Measurements from ENCODE around the gene SEMA4F.
"Not testable (repeated sequence)": the region's sequence is repeated elsewhere in the genome, so short reads cannot be mapped to it uniquely, and the experiment has no call there.

Gene SEMA4F

DNA sequence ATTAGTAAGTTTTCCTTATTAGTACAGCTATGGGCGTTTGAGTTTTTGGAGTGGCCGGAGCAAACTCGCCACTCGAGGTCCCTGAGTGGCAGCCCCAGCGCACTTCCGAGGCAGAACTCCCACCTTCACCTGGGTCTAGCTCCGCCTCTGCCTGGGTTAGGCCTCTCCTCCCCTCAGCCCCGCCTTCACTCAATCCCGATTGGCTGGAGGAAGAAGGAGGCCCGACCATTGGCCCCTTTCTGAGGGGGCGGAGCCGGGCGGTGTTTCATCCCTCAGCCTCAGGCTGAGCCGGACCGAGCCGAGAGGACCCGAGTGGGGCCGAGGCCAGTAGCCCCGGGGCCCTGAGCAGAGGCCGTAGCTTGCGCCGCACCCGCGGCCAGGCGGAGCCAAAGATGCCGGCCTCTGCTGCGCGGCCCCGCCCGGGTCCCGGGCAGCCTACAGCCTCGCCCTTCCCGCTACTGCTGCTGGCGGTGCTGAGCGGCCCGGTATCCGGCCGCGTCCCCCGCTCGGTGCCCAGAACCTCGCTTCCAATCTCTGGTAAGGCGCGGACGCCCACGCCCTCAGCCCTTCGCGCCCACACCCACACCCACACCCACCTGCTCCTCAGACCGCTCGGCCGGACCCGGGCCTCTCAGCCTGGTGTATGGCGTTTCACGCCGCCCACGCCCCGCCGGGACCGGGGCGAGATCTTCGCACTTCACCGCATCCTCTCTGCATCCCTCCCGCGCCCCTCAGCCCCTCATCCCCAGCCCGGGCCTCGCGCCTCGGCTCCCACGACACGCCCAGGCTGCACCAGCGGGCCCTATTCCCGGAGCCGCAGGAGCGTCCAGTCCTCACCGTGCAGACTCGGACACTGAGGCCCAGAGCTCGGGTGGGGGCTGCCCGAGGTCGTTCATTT, at the start of gene SEMA4F:
Gene SEMA4F (plus strand): TSS at position 263 of the 898 bp plus-strand sequence. CDS start 130 bp downstream, at position 393.
- DNase-seq (ENCODE audit: low read depth in 2 of 2), result peak; percentile 90 to 95

- DNase-seq (ENCODE audit: low read depth in 2 of 2), result no peak
Measured at GRCh38 chr2:74606927-74607326, 47.1 kb upstream of the SEMA4F start.

DNA sequence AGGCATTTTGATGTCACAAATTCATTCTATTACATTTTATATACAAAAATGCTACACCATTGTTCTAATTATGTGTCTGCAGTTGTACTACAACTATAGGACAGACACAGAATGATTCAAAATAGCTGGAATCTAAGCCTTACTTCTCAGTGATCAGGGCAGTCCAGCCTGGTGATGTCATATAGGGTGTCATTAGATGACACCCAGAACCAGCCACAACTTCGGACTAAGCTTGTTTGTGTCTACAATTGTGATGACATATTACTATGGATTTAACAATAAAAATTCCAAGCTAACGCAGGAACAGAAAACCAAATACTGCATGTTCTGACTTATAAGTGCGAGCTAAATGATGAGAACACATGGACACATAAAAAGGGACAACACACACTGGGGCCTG, 36.9 kb upstream of the SEMA4F start:
- no peak for DNase-seq (ENCODE audit: low read depth in 2 of 2)

DNA sequence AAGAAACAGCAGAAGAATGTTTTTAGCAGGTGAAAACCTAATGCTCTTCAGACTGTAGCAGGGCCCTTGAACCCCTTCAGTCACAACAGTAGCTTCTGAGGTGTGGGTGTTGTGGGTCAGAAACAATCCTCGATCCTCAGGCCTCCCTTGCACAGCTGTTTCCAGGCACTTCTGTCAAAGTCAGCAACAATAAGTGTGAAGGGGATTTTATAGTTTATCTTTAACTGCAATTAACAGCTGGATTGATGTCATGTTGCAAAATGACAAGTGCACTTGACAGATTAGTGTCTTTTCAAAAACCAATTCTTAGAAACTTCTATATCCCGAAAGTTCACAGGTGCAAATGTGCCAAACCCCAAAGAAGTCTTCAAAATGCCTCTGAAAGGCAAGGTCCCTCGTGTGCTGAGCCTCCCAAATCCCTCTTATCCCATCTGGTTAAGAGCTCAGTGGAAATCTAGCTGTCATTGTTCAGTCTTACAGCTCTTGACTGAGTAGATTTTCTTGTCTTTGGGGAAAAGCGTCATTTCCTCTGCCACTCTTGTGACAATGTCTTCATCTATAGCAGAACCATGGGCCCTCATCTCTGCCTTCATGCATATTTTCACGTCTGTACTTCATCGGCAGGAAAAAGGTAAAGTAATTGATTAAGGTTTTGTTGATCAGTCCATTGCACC, 35.5 kb upstream of the SEMA4F start:
- no peak for DNase-seq (ENCODE audit: low read depth in 2 of 2)

GRCh38 chr2:74619651-74620297, 34.3 kb upstream of the SEMA4F start:
- no peak for DNase-seq (ENCODE audit: low read depth in 2 of 2)

DNA sequence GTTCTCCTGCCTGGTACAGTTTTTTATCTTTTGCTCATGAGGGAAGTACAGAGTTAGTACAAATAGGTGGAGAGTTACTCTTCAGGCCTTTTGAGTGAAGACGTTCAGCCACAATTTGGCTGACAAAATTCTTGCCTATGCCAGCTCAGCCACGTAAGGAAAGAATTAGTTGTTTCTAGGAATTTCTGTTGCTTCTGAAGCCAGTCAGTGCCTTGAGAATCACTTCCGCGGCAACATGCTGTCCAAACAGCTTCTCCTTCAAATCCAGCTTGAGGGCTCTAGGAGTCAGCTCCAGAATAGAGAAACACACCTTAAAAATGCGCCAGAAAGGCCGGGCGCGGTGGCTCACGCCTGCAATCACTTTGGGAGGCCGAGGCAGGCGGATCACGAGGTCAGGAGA, 33.4 kb upstream of the SEMA4F start:
- no peak for DNase-seq (ENCODE audit: low read depth in 2 of 2)

DNA sequence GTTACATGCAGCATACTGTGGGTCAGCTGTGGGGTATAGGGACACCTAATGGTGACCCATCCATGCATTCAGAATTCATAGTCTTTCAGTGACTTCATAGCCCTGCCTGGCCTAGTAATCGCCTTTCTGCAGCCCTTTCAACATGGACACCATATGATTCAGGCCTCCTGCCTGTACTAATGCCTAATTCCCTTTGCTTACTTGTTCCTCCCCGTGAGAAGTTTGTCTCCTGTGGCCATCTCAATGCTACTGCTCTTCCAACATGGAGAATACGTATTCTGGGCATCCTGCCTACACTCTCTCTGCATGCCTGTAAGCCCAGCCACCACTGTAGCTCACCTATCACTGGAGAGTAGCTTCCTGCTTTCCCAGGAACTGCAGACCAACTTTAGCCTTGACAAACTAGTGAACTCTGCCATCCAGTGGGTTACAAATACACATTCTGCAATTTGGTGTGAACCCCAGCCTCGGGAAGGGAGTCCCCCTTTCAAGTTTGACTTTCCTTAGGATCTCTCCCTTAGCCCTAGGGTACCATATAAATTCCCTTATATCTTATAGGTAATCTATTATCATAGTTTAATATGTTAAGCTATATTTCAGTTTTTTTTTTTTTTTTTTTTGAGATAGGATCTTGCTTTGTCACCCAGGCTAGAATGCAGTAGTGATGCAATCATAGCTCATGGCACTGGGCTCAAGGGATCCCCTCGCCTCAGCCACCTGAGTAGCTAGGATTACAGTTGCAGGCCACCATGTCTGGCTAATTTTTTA, 28.2 kb upstream of the SEMA4F start:
- DNase-seq (ENCODE audit: low read depth in 2 of 2), result no peak

GRCh38 chr2:74628538-74629105, 25.4 kb upstream of the SEMA4F start:
- DNase-seq (ENCODE audit: low read depth in 2 of 2), result no peak

- DNase-seq (ENCODE audit: low read depth in 2 of 2), result not testable (repeated sequence)
Measured at GRCh38 chr2:74630454-74630853, 23.6 kb upstream of the SEMA4F start.

DNA sequence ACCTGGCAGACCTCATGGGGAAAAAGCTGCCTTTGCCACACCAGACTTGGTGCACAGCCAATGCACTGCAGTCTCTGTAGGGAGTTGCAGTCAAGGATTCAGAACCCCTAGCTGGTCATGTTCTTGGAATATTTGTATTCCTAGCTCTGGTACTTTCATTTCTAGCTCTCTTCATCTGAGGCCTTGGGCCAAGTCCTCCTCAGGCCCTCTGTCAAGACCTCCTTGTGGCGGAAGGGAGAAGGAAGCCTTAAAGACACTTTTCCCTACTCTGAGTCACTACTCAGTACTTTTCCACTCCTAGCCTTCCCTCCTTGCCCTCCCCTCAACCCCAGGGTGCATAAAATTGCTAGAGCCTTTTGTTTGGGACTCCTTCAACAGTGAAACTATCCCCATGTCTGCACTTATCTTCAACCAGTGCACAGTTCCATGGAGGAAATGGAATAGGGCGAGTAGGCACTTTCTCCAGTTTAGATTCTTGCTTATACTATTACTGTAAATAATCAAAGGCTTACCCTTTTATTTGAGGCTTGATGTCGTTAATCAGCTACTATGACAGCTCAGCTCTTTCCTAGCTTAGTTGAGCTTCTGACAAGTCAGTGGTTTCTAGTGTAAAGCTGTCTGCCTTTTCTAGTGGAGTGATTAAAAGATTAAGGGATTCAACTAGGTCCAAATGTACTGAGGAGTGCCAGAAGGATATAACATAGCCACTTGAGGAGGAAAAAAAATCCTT, 21.7 kb upstream of the SEMA4F start:
- DNase-seq (ENCODE audit: low read depth in 2 of 2), result no peak

DNA sequence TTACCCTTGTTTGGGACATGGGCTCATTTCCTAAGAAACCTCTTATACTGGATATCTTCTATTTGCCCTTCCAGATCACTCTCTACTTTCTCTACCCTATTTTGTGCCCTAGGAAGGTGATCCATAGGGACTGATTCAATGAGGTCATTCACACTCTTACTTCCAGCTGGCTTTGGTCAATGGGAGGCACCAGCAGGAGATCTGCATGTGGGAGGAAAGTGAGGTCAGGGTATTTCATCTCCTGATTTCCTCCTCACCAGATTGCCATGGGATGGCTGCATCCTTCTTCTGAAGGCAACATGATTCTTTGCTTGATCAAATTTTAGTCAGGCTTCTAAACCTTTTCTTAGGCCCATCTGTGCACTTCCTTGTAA, 21.1 kb upstream of the SEMA4F start:
- no peak for DNase-seq (ENCODE audit: low read depth in 2 of 2)

GRCh38 chr2:74639550-74639949, 14.5 kb upstream of the SEMA4F start:
- DNase-seq (ENCODE audit: low read depth in 2 of 2), result no peak

DNA sequence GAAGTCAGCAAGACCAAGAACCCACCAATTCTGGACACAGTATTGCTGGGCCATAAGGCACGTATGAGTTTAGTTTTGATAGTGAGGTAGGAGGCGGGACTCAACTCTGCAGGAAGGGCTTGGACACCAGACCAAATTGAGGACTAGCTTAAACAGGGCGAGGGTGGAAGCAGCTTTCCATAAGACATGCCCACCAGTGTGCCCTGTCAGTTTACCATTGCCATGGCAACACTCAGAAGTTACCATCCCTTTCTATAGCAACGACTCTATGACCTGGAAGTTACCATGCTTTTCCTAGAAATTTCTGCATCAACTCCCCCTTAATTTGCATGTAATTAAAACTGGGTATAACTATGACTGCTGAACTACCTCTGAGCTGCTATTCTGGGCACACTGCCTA, 8.7 kb upstream of the SEMA4F start:
- DNase-seq (ENCODE audit: low read depth in 2 of 2), result no peak

GRCh38 chr2:74646201-74646600, 7.8 kb upstream of the SEMA4F start:
- DNase-seq (ENCODE audit: low read depth in 2 of 2), result no peak

DNA sequence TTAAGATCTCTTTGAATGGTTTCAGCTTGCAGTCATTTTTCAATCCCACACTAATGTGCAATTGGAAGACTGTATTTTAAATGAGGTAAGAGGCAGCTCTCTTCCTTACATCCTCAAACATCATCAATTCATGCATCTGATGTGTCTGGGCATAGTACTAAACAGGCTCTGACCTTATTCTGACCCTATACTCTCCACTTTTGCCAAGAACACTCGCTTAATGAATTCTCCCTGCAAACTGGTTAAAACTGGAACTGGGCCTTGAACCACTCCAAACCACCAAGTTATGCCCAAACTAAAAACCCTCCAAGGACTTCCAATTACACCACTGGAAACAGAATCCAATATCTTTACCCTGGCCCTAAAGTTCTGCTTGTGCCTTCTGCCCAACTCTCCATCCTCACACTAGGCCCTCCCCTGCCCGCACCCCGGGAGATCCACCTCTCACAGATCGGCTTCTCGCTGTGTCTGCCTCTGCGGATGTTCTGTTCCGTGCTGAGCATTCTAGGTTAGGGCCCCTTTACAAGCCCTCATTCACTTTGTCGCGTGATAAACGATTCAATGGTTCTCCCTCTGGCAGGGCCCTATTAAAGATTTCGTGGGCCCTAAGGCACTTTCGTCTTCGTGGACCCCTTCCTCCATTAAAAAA, 7.1 kb upstream of the SEMA4F start:
- no peak for DNase-seq (ENCODE audit: low read depth in 2 of 2)

GRCh38 chr2:74648009-74648443, 6.0 kb upstream of the SEMA4F start, which contains the start of gene M1AP:
M1AP (minus strand) TSS chr2:74648330; CDS start chr2:74640275, 8,055 bp downstream.
- DNase-seq (ENCODE audit: low read depth in 2 of 2), result no peak

- no peak for DNase-seq (ENCODE audit: low read depth in 2 of 2)
Measured at GRCh38 chr2:74653589-74653984, 460 bp upstream of the SEMA4F start.

DNA sequence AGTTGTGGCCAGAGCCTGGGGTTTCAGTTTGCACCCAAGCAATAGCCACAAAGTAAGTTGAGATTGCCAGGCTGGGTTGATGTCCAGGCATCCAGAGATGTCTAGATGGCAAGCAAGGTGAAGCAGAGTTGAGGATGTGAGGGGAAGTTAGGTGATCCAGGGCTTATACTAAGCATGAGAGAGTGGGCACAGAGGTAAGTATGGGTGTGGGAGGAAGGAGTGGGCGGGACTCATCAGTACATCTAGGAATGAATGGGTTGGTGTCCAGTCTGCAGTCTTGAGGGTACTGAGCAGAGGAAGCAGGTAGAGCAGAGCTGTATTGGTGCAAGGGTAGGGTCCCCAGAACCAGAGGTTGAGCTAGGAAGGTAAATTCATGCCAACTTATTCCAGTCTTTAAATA, 1.5 kb downstream of the SEMA4F start:
- DNase-seq (ENCODE audit: low read depth in 2 of 2), result no peak

DNA sequence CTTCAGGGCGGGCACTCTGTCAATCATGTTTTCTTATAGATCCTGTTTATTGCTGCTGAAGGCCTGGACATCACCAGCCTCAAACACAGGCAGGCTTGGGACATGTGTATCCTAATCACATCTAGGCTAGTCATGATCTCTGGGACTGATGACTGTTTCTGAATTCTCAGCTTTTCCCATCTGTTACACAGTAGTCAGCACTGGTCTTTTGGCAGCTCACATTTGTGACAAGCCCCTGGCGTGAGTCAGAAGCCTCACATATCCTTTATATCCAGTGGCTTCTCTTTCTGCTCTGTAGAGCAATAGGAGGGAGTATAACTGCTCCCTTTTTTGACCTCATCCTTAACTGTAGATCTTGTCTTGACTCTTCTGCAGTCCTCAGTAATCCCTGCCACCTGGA, 4.5 kb downstream of the SEMA4F start:
- no peak for DNase-seq (ENCODE audit: low read depth in 2 of 2)

- no peak for DNase-seq (ENCODE audit: low read depth in 2 of 2)
Measured at GRCh38 chr2:74659462-74659861, 5.4 kb downstream of the SEMA4F start.
